EH (cell line): ENCODE data around the gene USP49.
"Not testable (repeated sequence)": the region's sequence is repeated elsewhere in the genome, so short reads cannot be mapped to it uniquely, and the experiment has no call there.

Experiments used
- DNase-seq: peaks from one replicate; pipeline ENCODE4 v3.0.0-alpha.2; 2015; ENCODE audit warnings: low read depth

USP49 gene

GRCh38 chr6:41811946-41812345 is 83.2 kb downstream of the USP49 start:
- not testable (repeated sequence) for DNase-seq

DNA sequence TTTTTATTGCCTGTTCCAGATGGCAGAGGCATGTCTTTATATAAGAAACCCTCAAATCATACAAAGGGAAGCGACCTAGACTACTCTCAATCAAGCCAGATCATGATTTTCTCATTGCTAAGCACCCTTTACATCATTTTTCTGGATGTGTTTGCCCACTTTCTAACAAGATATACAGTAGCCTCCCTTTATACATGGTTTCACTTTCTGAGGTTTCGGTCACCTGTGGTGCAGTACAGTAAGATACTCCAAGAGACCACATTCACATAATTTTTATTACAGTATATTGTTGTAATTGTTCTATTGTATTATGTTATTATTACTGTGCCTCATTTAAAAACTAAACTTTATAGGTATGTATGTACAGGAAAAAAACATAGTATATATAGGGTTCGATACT is 84.1 kb downstream of the USP49 start:
- no peak for DNase-seq

- no peak for DNase-seq
Observed at GRCh38 chr6:41805830-41806774, 89.1 kb downstream of the USP49 start.

GRCh38 chr6:41801380-41801779 is 93.8 kb downstream of the USP49 start:
- peak; percentile 37 for DNase-seq

- DNase-seq, result no peak
Observed at GRCh38 chr6:41799559-41799911, 95.6 kb downstream of the USP49 start.

DNA sequence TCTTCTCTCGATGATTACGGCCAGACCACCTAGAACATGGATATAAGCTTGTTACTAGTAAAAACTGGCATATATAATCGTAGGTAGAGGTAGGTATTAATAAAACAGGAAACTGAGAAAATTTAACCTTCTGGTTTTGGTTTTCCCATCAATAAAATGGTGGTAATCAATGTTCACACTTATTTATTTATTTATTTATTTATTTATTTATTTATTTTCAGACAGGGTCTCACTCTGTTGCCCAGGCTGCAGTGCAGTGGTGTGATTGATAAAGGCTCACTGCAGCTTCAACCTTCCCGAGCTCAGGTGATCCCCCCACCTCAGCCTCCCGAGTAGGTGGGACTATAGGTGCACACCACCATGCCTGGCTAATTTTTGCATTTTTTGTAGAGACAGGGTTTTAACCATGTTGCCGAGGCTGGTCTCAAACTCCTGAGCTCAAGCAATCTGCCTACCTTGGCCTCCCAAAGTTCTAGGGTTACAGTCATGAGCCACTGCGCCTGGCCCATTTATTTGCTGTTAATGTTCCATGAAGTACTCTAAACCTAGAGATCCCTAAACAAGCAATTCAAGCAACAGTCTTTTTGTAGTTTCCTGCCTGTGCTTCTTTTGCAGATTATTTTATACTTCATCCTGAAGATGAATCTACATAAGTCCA is 96.1 kb downstream of the USP49 start:
- no peak for DNase-seq

GRCh38 chr6:41796474-41796873 is 98.7 kb downstream of the USP49 start:
- no peak for DNase-seq

DNA sequence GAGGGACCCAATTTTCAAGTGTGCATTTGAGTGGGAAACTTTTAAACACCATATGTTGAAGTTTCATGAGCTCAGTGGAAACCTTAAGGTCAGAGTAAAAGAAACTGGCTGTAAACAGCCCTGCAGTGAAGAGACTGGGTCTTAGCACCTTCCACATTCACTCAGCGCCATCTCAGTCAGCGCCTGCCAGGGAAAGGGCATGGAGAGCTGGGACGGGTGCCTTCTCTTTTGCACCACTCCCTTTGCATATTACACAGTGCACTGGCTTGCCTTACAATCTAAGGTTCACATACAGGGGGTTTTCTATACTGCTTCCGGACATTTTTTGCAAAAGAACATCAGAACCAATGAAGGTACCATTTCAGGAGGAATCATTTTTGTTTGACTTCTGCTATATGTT is 103.2 kb downstream of the USP49 start:
- no peak for DNase-seq

- DNase-seq, result no peak
Observed at GRCh38 chr6:41791305-41791704, 103.9 kb downstream of the USP49 start.

- DNase-seq, result no peak
Observed at GRCh38 chr6:41790045-41790444, 105.1 kb downstream of the USP49 start.

DNA sequence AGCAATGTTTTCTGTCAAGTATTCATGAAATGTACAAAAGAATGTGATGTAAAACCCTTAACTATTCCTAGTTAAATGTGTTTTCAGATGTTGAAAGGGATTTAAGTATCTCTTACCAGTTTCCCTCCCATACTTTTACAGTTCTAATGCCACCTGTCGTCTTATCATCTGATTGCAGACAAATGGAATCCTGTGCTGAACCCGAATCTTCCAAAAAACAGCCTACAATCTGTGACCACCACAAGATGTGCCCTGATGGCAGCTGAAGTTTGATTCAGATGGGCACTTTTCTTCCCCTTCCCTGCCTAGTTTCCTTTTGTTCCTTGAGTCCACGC is 105.8 kb downstream of the USP49 start:
- DNase-seq, result no peak

GRCh38 chr6:41787219-41787917 is 107.8 kb downstream of the USP49 start, which contains the start of gene TOMM6:
TSS of gene TOMM6 (plus strand) at chr6:41787694. CDS start at chr6:41787698, 4 bp downstream.
- DNase-seq, result peak; percentile 94

GRCh38 chr6:41786451-41787218 is 108.5 kb downstream of the USP49 start:
- peak; percentile 81 for DNase-seq

GRCh38 chr6:41785689-41786450 is 109.3 kb downstream of the USP49 start:
- peak; percentile 51 for DNase-seq

GRCh38 chr6:41785254-41785653 is 109.9 kb downstream of the USP49 start:
- DNase-seq, result no peak

DNA sequence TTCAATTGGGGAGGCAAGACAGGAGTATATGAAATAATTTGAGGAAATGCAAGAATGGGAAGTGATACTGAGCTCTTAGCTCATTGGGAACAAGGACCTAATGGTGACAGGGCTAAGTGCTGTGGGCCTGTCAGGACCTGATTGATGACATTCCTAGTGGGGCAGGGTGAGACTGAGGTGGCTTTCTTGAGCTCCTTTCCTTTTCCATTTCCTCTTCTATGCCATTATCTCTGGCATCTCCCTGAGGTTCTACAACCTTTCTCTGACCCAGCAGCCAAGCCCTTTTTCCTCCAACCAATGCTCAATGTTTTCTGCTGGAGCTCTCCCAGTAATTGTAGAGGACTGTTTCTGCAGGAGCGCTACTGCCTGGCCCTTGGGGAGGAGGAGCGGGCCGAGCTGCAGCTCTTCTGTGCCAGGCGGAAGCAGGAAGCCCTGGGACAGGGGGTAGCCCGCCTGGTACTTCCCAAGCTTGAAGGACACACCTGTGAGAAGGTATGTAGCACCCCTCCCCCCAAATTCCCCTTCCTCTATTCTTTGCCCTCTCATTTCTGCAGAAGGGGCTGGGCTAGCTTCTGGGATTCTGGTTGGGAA is 110.5 kb downstream of the USP49 start:
- DNase-seq, result no peak

DNA sequence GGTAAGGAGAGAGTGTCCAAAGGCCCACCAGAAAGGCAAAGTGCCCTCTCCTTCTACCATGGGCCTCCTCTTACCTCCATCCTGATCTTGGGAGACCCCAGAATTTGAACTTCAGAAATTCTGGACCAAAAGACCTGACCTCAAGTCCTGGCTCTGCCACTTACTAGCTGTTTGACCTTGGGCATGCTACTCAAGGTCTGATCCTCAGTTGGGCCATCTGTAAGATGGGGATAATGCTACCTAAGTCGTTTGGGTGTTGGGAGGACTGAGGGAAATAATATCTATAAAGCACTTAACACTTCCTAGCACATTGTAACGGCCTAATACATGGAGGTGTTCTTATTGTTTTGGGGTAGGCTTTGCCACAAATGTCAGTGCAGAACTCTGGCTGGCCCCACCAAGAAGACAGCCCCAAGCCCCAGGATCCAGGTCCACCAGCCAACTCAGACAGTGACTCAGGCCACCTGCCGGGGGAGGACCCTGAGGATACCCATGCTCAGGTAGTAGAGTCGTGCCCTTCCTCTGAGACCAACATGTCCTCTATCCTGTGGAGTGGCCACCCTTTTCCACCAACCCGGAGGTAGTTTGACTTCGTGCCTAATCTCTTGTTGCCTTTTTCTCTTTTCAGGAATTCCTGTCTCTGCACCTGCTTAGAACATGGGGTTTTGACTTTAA is 111.9 kb downstream of the USP49 start:
- no peak for DNase-seq

GRCh38 chr6:41781366-41781730 is 113.8 kb downstream of the USP49 start:
- no peak for DNase-seq

GRCh38 chr6:41780551-41781365 is 114.4 kb downstream of the USP49 start, which contains the start of gene PRICKLE4:
TSS of gene PRICKLE4 (plus strand) at chr6:41780782. CDS start at chr6:41783474, 2,692 bp downstream.
- DNase-seq, result no peak
